ENCODE measurements around the gene RPS24.
"Not testable (repeated sequence)": the region's sequence is repeated elsewhere in the genome, so short reads cannot be mapped to it uniquely, and the experiment has no call there.

Gene RPS24

GRCh38 chr10:78070726-78071125, 37.1 kb downstream of the RPS24 start:
- no peak for DNase-seq (ENCODE audit: low read depth)
- H3K4me3 ChIP-seq (ENCODE audit: low read depth, low read length) = no peak overlapping the region
- in situ Hi-C loops (cut with HindIII; ENCODE audit: low sequenced_read_pairs) = no loop called here
- TF ChIP-seq, protein P1, sequence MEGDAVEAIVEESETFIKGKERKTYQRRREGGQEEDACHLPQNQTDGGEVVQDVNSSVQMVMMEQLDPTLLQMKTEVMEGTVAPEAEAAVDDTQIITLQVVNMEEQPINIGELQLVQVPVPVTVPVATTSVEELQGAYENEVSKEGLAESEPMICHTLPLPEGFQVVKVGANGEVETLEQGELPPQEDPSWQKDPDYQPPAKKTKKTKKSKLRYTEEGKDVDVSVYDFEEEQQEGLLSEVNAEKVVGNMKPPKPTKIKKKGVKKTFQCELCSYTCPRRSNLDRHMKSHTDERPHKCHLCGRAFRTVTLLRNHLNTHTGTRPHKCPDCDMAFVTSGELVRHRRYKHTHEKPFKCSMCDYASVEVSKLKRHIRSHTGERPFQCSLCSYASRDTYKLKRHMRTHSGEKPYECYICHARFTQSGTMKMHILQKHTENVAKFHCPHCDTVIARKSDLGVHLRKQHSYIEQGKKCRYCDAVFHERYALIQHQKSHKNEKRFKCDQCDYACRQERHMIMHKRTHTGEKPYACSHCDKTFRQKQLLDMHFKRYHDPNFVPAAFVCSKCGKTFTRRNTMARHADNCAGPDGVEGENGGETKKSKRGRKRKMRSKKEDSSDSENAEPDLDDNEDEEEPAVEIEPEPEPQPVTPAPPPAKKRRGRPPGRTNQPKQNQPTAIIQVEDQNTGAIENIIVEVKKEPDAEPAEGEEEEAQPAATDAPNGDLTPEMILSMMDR (IDR thresholded peaks at IDR 0.05; ENCODE audit: low read depth, low read length, missing control alignments) = no peak

- in situ Hi-C loops (cut with HindIII; ENCODE audit: low sequenced_read_pairs) = no loop called here
- DNase-seq (ENCODE audit: low read depth) = no peak
- TF ChIP-seq, protein P1 (IDR thresholded peaks at IDR 0.05; ENCODE audit: low read depth, low read length, missing control alignments) = no peak
- no peak overlapping the region for H3K4me3 ChIP-seq (ENCODE audit: low read depth, low read length)
Measured at GRCh38 chr10:78071140-78071856, 37.6 kb downstream of the RPS24 start.

DNA sequence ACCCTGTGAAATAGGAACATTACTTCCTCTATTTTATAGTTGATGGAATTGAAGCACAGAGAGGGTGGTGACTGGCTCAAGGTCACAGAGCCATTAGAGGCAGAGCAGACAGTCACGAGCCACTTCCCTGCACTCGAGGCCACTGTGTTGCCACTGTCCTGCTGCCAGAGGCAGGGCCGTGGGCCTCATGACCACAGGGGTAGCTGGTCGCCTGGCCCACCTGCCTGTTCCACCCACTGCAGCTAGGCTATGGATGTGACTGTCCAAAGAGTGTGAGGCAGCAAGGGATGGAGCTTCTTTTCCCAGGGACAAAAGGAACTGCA, 38.2 kb downstream of the RPS24 start:
- in situ Hi-C loops (cut with HindIII; ENCODE audit: low sequenced_read_pairs) = no loop called here
- no peak for DNase-seq (ENCODE audit: low read depth)
- TF ChIP-seq, protein P1 (IDR thresholded peaks at IDR 0.05; ENCODE audit: low read depth, low read length, missing control alignments) = no peak
- no peak overlapping the region for H3K4me3 ChIP-seq (ENCODE audit: low read depth, low read length)

DNA sequence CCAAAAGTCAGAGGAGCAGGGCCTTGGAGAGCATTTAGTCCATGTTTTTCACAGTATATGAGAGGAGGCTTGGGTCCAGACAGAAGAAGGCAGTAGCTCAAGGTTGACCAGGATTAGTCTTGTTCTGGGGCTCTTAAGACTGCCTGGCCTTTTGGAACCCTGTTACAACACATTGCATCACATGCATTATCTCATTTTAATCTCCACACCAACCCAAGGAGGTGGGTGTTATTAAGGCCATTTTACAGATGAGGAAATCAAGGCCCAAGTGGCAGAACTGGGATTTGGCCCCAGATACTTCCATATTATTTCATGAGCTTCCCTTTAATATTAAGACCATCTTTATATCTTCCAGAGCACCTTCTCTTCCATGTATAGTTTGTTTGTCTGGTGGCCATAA, 38.8 kb downstream of the RPS24 start:
- in situ Hi-C loops (cut with HindIII; ENCODE audit: low sequenced_read_pairs) = no loop called here
- DNase-seq (ENCODE audit: low read depth) = no peak
- TF ChIP-seq, protein P1 (IDR thresholded peaks at IDR 0.05; ENCODE audit: low read depth, low read length, missing control alignments) = no peak
- no peak overlapping the region for H3K4me3 ChIP-seq (ENCODE audit: low read depth, low read length)

DNA sequence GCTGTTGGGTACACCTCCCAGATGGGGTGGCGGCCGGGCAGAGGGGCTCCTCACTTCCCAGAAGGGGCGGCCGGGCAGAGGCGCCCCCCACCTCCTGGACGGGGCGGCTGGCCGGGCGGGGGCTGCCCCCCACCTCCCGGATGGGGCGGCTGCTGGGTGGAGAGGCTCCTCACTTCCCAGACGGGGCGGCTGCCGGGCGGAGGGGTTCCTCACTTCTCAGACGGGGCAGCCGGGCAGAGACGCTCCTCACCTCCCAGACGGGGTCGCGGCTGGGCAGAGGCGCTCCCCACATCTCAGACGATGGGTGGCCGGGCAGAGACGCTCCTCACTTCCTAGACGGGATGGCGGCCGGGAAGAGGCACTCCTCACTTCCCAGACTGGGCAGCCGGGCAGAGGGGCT, 42.1 kb downstream of the RPS24 start:
- in situ Hi-C loops (cut with HindIII; ENCODE audit: low sequenced_read_pairs); H3K4me3 ChIP-seq (ENCODE audit: low read depth, low read length); DNase-seq (ENCODE audit: low read depth): not testable (repeated sequence)

DNA sequence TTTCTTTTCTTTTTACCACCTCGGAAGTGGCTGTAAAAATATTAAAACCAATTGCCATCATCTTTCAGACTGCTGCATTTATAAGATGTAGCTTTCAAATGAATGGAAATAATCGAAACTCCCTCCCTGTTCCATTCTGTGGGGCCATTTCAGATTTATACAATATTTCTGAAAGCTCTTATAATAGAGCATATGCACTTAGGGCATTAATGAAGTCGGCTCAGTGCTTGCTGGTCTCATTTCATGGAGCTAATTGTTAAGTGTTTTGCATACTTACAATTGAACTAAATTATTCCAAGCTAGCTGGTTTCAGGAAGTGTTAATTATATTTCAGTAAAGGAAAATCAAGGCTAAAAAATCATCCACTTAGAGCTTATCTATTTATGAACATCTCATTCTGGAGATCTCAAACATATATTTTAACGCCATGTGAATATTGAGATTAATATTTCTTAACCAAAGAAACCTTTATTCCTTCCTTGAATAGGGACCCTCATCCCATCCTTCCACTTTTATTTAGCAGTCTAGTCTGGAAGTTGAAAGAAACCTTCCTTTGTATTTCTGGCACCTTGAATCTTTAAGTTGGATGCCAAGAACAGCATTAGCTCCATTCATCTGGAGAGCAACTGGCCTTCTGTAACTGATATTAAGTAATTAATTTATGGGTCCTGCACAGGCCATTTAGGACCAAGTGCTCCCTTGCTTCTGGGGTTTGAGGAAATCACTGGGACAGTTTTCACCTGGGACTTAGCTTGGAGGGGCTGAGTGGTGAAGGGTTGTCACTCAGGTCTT, 45.1 kb downstream of the RPS24 start:
- no peak overlapping the region for H3K4me3 ChIP-seq (ENCODE audit: low read depth, low read length)
- in situ Hi-C loops (cut with HindIII; ENCODE audit: low sequenced_read_pairs) = no loop called here
- DNase-seq (ENCODE audit: low read depth) = no peak
- TF ChIP-seq, protein P1 (IDR thresholded peaks at IDR 0.05; ENCODE audit: low read depth, low read length, missing control alignments) = no peak

- in situ Hi-C loops (cut with HindIII; ENCODE audit: low sequenced_read_pairs) = no loop called here
- TF ChIP-seq, protein P1 (IDR thresholded peaks at IDR 0.05; ENCODE audit: low read depth, low read length, missing control alignments) = no peak
- no peak for DNase-seq (ENCODE audit: low read depth)
- no peak overlapping the region for H3K4me3 ChIP-seq (ENCODE audit: low read depth, low read length)
Measured at GRCh38 chr10:78079411-78079810, 45.7 kb downstream of the RPS24 start.
